ENCODE data around the gene PLAAT3.
"Not testable (repeated sequence)": the region's sequence is repeated elsewhere in the genome, so short reads cannot be mapped to it uniquely, and the experiment has no call there.

The PLAAT3 gene

DNA sequence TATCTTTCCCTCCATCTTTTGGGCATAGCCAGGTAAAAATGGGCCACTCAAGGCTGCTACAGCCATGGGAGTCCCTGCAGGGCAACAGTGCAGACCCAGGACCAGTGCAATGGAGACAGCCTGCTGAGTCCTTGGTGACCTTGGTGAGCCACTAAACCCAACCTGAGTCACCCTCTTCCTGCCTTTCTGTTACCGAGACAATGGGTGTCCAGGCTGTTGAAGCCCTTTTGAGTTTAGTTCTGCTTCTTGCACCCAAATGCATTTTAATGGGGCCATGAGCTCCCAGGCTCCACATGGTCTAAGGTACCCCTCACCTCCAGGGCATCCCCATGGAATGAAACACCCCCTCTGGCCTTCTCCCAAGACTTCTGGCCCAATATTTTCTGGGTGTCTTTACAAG lies 78.5 kb downstream of the PLAAT3 start:
- no peak for DNase-seq

DNA sequence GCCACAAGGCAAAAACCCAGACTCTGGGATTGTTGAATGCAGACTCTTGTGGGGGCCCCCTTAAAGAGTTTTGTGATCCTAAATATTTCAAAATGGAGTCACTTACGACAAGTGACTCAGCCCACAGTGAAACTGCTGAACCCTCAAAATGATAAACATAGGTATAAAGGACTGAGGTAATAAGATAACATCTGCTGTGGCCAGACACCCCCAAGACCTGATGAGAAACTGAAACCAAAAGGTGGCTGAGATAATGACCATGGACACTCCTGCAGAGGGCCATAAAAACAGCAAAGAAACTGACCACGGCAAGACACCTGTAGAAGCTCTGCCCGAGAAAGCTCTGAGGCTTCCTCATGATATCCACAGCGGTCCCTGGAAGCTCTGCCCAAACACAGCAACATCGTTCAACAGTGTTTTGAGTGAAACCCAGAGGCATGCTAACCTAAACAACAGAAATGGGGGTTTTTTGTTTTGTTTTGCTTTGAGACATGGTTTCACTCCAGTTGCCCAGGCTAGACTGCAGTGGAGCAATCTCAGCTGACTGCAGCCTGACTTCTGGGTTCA lies 79.3 kb downstream of the PLAAT3 start:
- DNase-seq = no peak

DNA sequence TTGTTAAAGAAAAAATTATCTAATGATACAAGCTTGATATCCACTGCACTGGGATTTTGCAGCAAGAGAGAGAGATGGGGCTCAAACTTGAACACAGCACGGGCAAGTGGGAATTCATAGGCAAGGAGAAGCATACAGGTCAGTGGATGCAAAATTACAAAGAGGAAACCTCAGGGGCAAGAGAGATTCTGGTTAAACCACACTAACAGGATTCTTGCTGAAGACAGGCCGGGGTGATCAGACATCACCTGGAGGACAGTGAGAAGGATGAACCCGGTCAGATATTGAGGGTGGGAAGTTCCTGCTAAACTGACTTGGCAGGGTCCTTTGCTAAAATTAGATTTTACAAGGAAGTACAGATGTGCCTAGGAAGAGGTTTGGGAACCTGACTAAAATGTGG lies 80.2 kb downstream of the PLAAT3 start:
- no peak for DNase-seq

DNA sequence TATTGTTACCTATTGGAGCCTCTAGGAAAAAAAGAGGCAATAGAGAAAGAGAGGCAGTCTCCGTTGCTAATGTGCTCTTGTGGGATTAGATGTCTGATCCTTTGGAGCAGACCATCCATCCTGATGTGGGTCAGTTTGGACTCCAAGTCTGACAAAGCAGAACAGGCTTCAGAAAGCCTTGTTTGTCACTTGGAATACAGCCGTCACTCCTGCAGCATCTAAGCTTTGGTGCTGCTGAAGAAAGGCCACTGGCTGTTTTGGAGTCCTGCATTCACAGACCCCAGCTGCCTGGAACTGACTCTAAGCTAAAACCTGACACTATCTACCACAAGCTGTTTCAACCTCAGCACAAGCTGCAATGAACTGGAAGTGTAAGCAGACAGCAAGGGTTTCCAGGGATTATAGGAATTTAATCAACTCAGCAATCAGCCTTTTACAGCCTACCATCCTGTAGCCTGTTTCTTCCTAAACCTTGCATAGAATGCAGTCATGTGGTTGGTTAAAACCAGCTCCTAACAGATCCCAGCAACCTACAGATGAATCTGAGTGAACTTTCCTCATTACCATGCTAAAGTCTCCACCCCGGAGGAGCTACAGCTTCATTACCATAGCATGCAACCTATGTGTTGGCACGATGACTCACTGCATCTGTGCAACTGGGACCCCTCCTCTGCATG lies 81.3 kb downstream of the PLAAT3 start:
- DNase-seq = no peak

DNA sequence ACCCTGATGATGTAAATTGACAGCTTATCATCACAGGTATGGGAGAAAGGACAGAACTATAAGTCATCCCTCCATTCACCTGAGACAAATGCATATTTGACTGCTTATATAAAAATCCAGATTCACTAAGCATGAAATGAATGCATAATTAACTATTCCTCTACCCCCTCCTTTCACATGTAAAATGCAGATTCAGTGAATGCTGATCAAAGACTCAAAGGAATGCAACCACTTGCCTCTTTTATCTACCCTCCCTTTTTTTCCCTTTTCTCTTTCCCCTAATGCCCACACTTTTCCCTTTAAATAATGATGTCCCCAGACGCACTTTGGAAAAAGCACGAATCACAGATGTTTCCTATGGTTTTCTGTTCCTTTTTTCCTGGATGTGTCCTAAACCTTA lies 82.1 kb downstream of the PLAAT3 start:
- DNase-seq = no peak

DNA sequence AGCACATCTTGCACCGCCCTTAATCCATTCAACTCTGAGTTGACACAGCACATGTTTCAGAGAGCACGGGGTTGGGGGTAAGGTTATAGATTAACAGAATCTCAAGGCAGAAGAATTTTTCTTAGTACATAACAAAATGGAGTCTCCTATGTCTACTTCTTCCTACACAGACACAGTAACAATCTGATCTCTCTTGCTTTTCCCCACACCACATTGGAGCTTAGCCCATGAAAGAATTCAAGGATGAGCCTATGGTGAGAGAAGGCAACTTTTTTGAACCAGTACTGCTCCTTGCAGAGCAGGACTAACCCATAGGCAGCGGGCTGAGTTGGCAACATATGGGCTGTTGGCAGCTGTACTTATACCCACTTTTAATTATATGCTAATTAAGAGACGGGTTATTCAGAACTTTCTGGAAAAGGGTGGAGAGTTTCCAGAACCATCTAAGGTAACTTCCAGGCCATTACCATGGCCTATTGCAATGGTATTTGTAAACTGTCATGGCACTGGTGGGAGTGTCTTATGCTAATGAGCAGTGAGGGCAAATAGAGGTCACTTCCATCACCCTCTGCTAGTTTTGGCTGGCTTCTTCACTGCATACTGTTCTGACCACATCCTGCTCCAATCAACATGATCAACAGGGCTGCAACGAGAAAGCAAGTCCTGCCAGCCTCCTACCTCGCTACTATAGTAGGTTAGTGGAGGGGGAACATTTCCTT lies 83.0 kb downstream of the PLAAT3 start:
- not testable (repeated sequence) for DNase-seq

DNA sequence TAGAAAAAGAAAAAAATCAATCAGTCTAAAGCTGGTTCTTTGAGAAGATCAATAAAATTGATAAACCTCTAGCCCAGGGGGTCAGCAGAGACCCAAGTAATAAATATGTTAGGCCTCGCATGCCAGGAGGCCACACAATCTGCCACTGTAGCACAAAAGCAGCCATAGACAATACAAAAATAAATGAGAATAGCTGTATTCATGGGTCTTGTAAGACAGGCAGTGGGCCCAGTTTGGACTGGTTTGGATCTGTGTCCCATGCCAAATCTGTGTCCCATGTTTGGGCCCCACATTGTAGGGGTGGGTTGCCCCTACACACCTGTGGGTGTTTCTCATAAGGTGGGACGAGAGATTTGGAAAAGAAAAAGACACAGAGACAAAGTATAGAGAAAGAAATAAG lies 84.2 kb downstream of the PLAAT3 start:
- DNase-seq = no peak

DNA sequence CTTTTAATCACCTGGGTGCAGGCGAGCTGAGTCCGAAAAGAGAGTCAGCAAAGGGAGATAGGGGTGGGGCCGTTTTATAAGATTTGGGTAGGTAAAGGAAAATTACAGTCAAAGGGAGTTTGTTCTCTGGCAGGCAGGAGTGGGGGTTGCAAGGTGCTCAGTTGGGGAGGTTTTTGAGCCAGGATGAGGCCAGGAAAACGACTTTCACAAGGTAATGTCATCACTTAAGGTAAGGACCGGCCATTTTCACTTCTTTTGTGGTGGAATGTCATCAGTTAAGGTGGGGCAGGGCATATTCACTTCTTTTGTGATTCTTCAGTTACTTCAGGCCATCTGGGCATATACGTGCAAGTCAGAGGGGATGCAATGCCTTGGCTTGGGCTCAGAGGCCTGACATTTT lies 84.9 kb downstream of the PLAAT3 start:
- not testable (repeated sequence) for DNase-seq

DNA sequence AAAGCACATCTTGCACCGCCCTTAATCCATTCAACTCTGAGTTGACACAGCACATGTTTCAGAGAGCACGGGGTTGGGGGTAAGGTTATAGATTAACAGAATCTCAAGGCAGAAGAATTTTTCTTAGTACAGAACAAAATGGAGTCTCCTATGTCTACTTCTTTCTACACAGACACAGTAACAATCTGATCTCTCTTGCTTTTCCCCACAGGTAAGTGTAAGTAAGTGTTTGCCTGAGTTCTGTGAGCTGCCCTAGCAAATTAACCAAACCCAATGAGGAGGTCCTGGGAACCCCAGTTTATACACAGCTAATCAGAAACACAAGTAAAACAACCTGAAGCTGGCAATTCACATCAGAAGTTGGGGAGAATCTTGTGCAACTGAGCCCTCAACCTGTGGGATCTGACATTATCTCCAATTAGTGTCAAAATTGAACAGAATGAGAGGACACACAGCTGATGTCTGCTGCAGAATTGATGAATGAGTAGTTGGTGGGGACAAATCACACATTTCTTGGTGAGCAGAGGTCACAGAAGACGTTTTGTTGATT lies 85.4 kb downstream of the PLAAT3 start:
- not testable (repeated sequence) for DNase-seq

DNA sequence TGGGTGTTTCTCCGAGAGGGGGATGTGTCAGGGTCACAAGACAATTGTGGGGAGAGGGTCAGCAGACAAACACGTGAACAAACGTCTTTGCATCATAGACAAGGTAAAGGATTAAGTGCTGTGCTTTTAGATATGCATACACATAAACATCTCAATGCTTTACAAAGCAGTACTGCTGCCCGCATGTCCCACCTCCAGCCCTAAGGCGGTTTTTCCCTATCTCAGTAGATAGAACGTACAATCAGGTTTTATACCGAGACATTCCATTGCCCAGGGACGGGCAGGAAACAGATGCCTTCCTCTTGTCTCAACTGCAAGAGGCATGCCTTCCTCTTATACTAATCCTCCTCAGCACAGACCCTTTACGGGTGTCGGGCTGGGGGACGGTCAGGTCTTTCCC lies 86.1 kb downstream of the PLAAT3 start:
- not testable (repeated sequence) for DNase-seq

DNA sequence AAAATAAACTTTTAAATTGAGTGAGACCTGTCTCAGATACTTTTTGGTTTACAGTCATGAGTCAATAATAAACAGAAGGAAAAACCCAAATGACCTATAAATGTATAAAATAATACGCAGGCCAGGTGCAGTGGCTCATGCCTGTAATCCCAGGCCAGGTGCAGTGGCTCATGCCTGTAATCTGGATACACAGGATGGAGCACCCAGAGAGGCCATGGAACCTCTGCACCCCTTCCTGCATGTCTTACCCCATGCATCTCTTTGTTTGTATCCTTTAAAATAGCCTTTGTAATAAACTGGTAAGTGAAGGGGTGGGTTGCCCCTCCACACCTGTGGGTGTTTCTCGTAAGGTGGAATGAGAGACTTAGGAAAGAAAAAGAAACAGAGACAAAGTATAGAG lies 86.6 kb downstream of the PLAAT3 start:
- no peak for DNase-seq
